Fibroblast of mammary gland (primary cell): Measurements from ENCODE around the gene CD40.

Experiments used
- DNase-seq: peaks from one replicate; pipeline ENCODE4 v3.0.0-alpha.2; 2010; ENCODE audit warnings: low read depth
- H3K4me3 ChIP-seq: 2 replicates; pipeline ENCODE4 v1.5.1; 2011; ENCODE audit warnings: low read depth, mild to moderate bottlenecking, low read length, moderate library complexity; ENCODE audit not compliant: control insufficient read depth
- TF ChIP-seq, protein P1 (sequence below): conservative IDR thresholded peaks from 2 replicates; pipeline ENCODE4 v1.5.1; 2011; ENCODE audit warnings: low read depth, low read length, inconsistent platforms; ENCODE audit not compliant: control insufficient read depth, insufficient read depth

CD40 gene

DNA sequence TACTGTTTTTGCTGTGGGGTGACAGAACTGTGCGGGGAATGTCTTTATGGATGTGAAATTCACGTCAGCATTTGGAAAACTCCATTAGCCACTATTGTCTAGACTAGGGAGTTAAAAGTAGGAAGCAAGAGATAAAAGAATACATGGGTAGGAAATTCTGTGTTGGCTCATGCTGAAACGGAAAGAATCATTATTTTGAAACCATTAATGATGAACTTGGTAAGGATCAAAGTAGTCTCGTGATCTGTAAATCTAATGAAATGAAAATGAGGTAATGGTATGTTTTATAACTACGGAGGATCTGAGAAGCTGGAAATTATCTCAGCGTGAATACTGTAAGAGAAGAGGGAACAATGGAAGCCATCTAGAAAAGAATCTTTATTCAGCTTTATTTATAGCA lies 11.1 kb upstream of the CD40 start:
- DNase-seq = no peak
- H3K4me3 ChIP-seq = no peak overlapping the region
- TF ChIP-seq, protein P1, sequence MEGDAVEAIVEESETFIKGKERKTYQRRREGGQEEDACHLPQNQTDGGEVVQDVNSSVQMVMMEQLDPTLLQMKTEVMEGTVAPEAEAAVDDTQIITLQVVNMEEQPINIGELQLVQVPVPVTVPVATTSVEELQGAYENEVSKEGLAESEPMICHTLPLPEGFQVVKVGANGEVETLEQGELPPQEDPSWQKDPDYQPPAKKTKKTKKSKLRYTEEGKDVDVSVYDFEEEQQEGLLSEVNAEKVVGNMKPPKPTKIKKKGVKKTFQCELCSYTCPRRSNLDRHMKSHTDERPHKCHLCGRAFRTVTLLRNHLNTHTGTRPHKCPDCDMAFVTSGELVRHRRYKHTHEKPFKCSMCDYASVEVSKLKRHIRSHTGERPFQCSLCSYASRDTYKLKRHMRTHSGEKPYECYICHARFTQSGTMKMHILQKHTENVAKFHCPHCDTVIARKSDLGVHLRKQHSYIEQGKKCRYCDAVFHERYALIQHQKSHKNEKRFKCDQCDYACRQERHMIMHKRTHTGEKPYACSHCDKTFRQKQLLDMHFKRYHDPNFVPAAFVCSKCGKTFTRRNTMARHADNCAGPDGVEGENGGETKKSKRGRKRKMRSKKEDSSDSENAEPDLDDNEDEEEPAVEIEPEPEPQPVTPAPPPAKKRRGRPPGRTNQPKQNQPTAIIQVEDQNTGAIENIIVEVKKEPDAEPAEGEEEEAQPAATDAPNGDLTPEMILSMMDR = no peak

GRCh38 chr20:46108435-46108841 lies 9.7 kb upstream of the CD40 start:
- TF ChIP-seq, protein P1 = no peak
- H3K4me3 ChIP-seq = no peak overlapping the region
- no peak for DNase-seq

GRCh38 chr20:46108976-46109375 lies 9.1 kb upstream of the CD40 start:
- TF ChIP-seq, protein P1 = no peak
- no peak for DNase-seq

DNA sequence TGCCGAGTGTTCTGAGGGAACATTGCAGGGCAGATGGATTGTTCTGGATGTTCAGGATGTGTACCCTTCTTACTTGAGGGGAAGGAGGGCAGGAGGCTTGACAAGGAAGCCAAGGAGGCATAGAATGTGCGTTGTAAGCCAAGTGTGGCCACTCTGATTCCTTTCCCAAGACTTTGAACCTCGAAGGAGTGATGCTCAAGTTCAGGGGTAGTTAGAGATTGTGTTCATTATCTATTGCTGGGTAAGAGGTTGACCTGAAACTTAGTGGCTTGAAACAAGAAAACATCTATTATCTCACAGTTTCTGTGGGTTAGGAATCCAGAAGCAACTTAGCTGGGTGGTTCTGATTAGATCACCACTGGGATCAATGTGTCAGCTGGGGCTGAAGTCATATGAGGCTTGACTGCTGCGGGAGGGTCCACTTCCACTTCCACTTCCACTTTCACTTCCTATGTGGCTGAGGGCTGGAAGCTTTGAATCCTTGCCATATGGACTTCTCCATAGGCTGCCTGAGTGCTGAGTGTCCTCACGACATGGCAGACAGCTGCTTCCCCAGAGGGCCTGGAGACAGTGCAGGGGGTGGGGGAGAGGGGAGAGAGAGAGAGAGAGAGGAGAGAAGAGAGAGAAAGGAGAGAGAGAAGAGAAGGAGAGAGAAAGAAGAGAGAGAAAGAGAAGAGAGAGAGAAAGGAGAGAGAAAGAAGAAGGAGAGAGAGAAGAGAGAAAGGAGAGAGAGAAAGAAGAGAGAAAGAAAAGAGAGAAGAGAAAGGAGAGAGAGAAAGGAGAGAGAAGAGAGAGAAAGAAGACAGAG lies 6.9 kb upstream of the CD40 start:
- TF ChIP-seq, protein P1 = no peak
- no peak overlapping the region for H3K4me3 ChIP-seq
- DNase-seq = peak; percentile 45

More at GRCh38 chr20:46108976-46109375, 9.1 kb upstream of the CD40 start:
- H3K4me3 ChIP-seq = no peak overlapping the region

DNA sequence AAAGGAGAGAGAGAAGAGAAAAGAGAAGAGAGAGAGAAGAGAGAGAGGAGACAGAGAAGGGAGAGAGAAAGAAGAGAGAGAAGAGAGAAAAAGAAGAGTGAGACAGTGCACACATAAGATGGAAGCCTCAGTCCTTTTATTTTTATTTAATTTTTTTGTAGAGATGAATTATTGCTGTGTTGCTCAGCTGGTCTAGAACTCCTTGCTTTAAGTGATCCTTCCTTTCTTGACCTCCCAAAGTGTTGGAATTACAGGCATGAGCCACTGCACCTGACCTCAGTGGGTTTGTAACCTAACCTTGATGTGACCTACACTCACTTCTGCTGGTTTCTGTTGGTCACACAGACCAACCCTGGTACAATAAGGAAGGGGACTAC lies 6.3 kb upstream of the CD40 start:
- TF ChIP-seq, protein P1 = no peak

GRCh38 chr20:46112430-46113112 lies 5.5 kb upstream of the CD40 start:
- TF ChIP-seq, protein P1 = no peak
- no peak for DNase-seq
- no peak overlapping the region for H3K4me3 ChIP-seq

More for the DNA sequence above, 6.3 kb upstream of the CD40 start:
- no peak for DNase-seq
- H3K4me3 ChIP-seq = no peak overlapping the region

DNA sequence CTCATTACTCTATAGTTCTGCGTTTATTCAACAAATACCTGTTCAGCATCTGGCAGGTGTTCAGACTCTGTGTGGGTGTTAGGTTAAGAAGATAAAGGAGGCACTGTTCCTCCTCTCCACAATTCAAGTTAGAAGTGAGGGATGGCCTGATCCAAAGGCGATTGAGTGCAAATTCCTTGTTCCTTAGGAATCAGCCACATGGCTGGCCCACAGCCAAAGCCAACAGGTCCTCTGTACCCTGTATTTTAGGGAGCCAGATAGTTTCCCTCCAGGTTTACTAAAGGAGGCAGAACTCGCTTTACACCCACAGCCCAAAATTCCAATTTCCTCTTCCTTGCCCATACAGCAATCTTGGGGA lies 5.0 kb upstream of the CD40 start:
- no peak for DNase-seq
- H3K4me3 ChIP-seq = no peak overlapping the region
- TF ChIP-seq, protein P1 = no peak
